Nephron (organoid): Measurements from ENCODE around the gene IPO5.
A peak's percentile ranks its signal among the peaks of the same experiment; 100 is the strongest.

Experiments
- H3K27ac Mint-ChIP-seq, 3 experiments: 2 replicates each; pipeline ENCODE4 v1.8.0; 2020; ENCODE audit warnings: mixed read lengths in 3 of 3, mild to moderate bottlenecking in 2 of 3, moderate library complexity in 1 of 3
- H3K27me3 Mint-ChIP-seq: 2 replicates; pipeline ENCODE4 v1.8.0; 2021; ENCODE audit warnings: low read depth, mild to moderate bottlenecking, moderate library complexity, mixed read lengths
- H3K36me3 Mint-ChIP-seq: 2 replicates; pipeline ENCODE4 v1.8.0; 2020; ENCODE audit warnings: low read depth, mixed read lengths
- H3K4me1 Mint-ChIP-seq: 2 replicates; pipeline ENCODE4 v1.8.0; 2020; ENCODE audit warnings: mixed read lengths
- H3K4me3 Mint-ChIP-seq, 3 experiments: 2 replicates each; pipeline ENCODE4 v1.8.0; 2020; ENCODE audit warnings: mild to moderate bottlenecking in 3 of 3, mixed read lengths in 3 of 3, moderate library complexity in 2 of 3
- H3K9me3 Mint-ChIP-seq: 2 replicates; pipeline ENCODE4 v1.8.0; 2020; ENCODE audit warnings: mixed read lengths
- TF ChIP-seq, protein P1 (sequence below), 3 experiments: fragments of 200-600 bp; sonication (generic); IDR thresholded peaks; one replicate each; pipeline ENCODE4 v1.5.0; 2021; ENCODE audit warnings: antibody characterized with exemption in 3 of 3; ENCODE audit not compliant: unreplicated experiment in 3 of 3

The IPO5 gene

GRCh38 chr13:98018293-98018692, 64.8 kb downstream of the IPO5 start:
- Mint-ChIP-seq H3K4me3 (no peak overlapping the region), H3K27ac (no peak overlapping the region), H3K36me3 (peaks cover 71% of the 10 kb centered on the region), H3K27me3 (no peaks in the 10 kb centered on the region), H3K9me3 (no peaks in the 10 kb centered on the region), H3K4me1 (no peaks in the 10 kb centered on the region)
- TF ChIP-seq, protein P1, sequence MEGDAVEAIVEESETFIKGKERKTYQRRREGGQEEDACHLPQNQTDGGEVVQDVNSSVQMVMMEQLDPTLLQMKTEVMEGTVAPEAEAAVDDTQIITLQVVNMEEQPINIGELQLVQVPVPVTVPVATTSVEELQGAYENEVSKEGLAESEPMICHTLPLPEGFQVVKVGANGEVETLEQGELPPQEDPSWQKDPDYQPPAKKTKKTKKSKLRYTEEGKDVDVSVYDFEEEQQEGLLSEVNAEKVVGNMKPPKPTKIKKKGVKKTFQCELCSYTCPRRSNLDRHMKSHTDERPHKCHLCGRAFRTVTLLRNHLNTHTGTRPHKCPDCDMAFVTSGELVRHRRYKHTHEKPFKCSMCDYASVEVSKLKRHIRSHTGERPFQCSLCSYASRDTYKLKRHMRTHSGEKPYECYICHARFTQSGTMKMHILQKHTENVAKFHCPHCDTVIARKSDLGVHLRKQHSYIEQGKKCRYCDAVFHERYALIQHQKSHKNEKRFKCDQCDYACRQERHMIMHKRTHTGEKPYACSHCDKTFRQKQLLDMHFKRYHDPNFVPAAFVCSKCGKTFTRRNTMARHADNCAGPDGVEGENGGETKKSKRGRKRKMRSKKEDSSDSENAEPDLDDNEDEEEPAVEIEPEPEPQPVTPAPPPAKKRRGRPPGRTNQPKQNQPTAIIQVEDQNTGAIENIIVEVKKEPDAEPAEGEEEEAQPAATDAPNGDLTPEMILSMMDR (IDR thresholded peaks at IDR 0.05; ENCODE audit: unreplicated experiment in 3 of 3), result no peak

- Mint-ChIP-seq H3K27ac (no peak overlapping the region), H3K4me1 (no peaks in the 10 kb centered on the region), H3K27me3 (no peaks in the 10 kb centered on the region), H3K9me3 (no peaks in the 10 kb centered on the region), H3K36me3 (peaks cover 69% of the 10 kb centered on the region), H3K4me3 (no peak overlapping the region)
- TF ChIP-seq, protein P1 (IDR thresholded peaks at IDR 0.05; ENCODE audit: unreplicated experiment in 3 of 3), result no peak
Observed at GRCh38 chr13:98019186-98019585, 65.7 kb downstream of the IPO5 start.

GRCh38 chr13:98020271-98020670, 66.8 kb downstream of the IPO5 start:
- Mint-ChIP-seq H3K9me3 (no peaks in the 10 kb centered on the region), H3K4me3 (no peak overlapping the region), H3K36me3 (peaks cover 62% of the 10 kb centered on the region), H3K27me3 (no peaks in the 10 kb centered on the region), H3K27ac (no peak overlapping the region), H3K4me1 (no peaks in the 10 kb centered on the region)
- TF ChIP-seq, protein P1 (IDR thresholded peaks at IDR 0.05; ENCODE audit: unreplicated experiment in 3 of 3), result no peak

GRCh38 chr13:98022210-98022609, 68.7 kb downstream of the IPO5 start:
- Mint-ChIP-seq H3K4me1 (peaks cover 7% of the 10 kb centered on the region), H3K27ac (no peak overlapping the region), H3K4me3 (no peak overlapping the region), H3K9me3 (no peaks in the 10 kb centered on the region), H3K36me3 (peaks cover 50% of the 10 kb centered on the region), H3K27me3 (no peaks in the 10 kb centered on the region)
- TF ChIP-seq, protein P1 (IDR thresholded peaks at IDR 0.05; ENCODE audit: unreplicated experiment in 3 of 3), result no peak

GRCh38 chr13:98025480-98026025, 72.1 kb downstream of the IPO5 start:
- peaks cover 21% of the 10 kb centered on the region for H3K36me3 Mint-ChIP-seq

GRCh38 chr13:98026457-98026857, 73.0 kb downstream of the IPO5 start:
- H3K4me3 Mint-ChIP-seq, result no peak overlapping the region
- TF ChIP-seq, protein P1 (IDR thresholded peaks at IDR 0.05; ENCODE audit: unreplicated experiment in 3 of 3), result no peak
- H3K4me1 Mint-ChIP-seq, result peaks cover 12% of the 10 kb centered on the region
- no peaks in the 10 kb centered on the region for H3K27me3 Mint-ChIP-seq
- H3K9me3 Mint-ChIP-seq, result no peaks in the 10 kb centered on the region
- H3K36me3 Mint-ChIP-seq, result peaks cover 16% of the 10 kb centered on the region
- H3K27ac Mint-ChIP-seq, result peak overlapping the region in 2 of 3 experiments; percentile 6 to 43

More at GRCh38 chr13:98025480-98026025, 72.1 kb downstream of the IPO5 start:
- TF ChIP-seq, protein P1 (IDR thresholded peaks at IDR 0.05; ENCODE audit: unreplicated experiment in 3 of 3), result no peak
- Mint-ChIP-seq H3K27ac (no peak overlapping the region), H3K27me3 (no peaks in the 10 kb centered on the region), H3K9me3 (no peaks in the 10 kb centered on the region), H3K4me3 (no peak overlapping the region), H3K4me1 (peaks cover 7% of the 10 kb centered on the region)
